OCI-LY7 (cell line): ENCODE data around the gene MAPK12.

ENCODE experiments used
- CTCF ChIP-seq: fragments of 200-600 bp; sonication (generic); conservative IDR thresholded peaks from 2 replicates; pipeline ENCODE4 v1.5.1; 2014; ENCODE audit warnings: mild to moderate bottlenecking, antibody characterized with exemption, low read length, moderate library complexity, mixed read lengths
- EZH2phosphoT487 ChIP-seq: fragments of 200-600 bp; sonication (generic); IDR thresholded peaks from 2 replicates; pipeline ENCODE4 v1.6.1; 2018; ENCODE audit warnings: low read depth, borderline replicate concordance, mild to moderate bottlenecking, mixed run types, antibody characterized with exemption, low read length, moderate library complexity, mixed read lengths

- TF ChIP-seq CTCF, result no peak
- no peak for TF ChIP-seq EZH2phosphoT487
Observed at GRCh38 chr22:50260434-50260800, 1.1 kb downstream of the MAPK12 start.
